GM12892 (cell line): Measurements from ENCODE around the gene C3orf22.

Source experiments
- POLR2A ChIP-seq: IDR thresholded peaks from 2 replicates; pipeline ENCODE4 v1.6.1; 2011; ENCODE audit warnings: low read depth, low read length, control low read depth
- POLR2AphosphoS5 ChIP-seq: IDR thresholded peaks from 2 replicates; pipeline ENCODE4 v1.6.1; 2011; ENCODE audit warnings: low read depth, low read length, control low read depth
- TAF1 ChIP-seq: IDR thresholded peaks from 2 replicates; pipeline ENCODE4 v1.6.1; 2011; ENCODE audit warnings: low read depth, mild to moderate bottlenecking, control low read depth, low read length, borderline replicate concordance

DNA sequence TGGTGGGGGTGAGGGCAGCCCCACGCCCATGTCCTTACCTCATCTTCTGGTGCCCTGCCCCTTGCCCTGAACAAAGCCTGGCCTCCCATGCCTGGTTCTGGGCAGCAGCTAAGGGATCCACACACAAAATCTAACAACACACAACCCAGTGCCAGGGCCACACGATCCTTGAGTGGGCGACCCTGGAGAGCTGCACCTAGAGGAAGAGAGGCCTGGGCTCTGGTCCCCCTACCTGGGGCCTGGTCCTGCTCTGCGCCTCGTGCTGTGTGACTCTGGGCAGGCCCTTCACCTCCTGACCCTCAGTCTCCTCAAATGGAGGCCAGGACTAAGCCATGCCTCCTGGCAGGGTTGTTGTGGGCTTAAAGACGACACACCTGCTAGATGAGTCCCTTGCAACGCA lies 20.0 kb upstream of the C3orf22 start:
- no peak for TF ChIP-seq POLR2AphosphoS5
- no peak for TF ChIP-seq POLR2A
- no peak for TF ChIP-seq TAF1
